ENCODE results near the gene SHC1.

DNA sequence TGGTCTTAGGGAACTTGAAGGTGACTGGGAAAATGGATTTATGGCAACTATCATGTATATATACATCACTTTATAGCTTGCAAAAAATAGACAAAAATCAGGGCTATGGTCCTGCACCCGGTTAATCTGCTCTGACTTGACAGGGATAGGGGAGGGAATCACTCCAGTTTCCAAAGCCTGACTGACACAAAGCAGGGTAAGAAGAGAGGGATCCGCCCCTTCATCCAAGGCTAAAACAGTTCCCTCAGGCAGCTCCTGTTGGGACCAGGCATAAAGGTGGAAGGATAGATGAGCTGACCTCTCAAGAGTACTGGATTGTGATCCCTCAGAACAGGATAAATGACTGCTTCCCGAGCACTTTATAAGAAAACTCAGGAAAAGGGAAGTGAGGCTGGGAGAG lies 16.0 kb downstream of the SHC1 start:
- TF ChIP-seq, protein P1, sequence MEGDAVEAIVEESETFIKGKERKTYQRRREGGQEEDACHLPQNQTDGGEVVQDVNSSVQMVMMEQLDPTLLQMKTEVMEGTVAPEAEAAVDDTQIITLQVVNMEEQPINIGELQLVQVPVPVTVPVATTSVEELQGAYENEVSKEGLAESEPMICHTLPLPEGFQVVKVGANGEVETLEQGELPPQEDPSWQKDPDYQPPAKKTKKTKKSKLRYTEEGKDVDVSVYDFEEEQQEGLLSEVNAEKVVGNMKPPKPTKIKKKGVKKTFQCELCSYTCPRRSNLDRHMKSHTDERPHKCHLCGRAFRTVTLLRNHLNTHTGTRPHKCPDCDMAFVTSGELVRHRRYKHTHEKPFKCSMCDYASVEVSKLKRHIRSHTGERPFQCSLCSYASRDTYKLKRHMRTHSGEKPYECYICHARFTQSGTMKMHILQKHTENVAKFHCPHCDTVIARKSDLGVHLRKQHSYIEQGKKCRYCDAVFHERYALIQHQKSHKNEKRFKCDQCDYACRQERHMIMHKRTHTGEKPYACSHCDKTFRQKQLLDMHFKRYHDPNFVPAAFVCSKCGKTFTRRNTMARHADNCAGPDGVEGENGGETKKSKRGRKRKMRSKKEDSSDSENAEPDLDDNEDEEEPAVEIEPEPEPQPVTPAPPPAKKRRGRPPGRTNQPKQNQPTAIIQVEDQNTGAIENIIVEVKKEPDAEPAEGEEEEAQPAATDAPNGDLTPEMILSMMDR (IDR thresholded peaks at IDR 0.05) = no peak
- TF ChIP-seq TCF7 (CRISPR knock-in tag; IDR thresholded peaks at IDR 0.05; ENCODE audit: low read depth) (no peak), JUN (CRISPR knock-in tag; IDR thresholded peaks at IDR 0.05) (no peak), FOXP1 (CRISPR knock-in tag; IDR thresholded peaks at IDR 0.05; ENCODE audit: borderline replicate concordance) (no peak), ZNF423 (CRISPR knock-in tag; IDR thresholded peaks at IDR 0.05) (no peak), ZNF416 (CRISPR knock-in tag; IDR thresholded peaks at IDR 0.05) (no peak)
- TF ChIP-seq, protein P2, sequence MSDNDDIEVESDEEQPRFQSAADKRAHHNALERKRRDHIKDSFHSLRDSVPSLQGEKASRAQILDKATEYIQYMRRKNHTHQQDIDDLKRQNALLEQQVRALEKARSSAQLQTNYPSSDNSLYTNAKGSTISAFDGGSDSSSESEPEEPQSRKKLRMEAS (CRISPR knock-in tag; IDR thresholded peaks at IDR 0.05) = no peak
- TF ChIP-seq, protein P3, sequence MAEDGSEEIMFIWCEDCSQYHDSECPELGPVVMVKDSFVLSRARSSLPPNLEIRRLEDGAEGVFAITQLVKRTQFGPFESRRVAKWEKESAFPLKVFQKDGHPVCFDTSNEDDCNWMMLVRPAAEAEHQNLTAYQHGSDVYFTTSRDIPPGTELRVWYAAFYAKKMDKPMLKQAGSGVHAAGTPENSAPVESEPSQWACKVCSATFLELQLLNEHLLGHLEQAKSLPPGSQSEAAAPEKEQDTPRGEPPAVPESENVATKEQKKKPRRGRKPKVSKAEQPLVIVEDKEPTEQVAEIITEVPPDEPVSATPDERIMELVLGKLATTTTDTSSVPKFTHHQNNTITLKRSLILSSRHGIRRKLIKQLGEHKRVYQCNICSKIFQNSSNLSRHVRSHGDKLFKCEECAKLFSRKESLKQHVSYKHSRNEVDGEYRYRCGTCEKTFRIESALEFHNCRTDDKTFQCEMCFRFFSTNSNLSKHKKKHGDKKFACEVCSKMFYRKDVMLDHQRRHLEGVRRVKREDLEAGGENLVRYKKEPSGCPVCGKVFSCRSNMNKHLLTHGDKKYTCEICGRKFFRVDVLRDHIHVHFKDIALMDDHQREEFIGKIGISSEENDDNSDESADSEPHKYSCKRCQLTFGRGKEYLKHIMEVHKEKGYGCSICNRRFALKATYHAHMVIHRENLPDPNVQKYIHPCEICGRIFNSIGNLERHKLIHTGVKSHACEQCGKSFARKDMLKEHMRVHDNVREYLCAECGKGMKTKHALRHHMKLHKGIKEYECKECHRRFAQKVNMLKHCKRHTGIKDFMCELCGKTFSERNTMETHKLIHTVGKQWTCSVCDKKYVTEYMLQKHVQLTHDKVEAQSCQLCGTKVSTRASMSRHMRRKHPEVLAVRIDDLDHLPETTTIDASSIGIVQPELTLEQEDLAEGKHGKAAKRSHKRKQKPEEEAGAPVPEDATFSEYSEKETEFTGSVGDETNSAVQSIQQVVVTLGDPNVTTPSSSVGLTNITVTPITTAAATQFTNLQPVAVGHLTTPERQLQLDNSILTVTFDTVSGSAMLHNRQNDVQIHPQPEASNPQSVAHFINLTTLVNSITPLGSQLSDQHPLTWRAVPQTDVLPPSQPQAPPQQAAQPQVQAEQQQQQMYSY (CRISPR knock-in tag; IDR thresholded peaks at IDR 0.05) = no peak
- TF ChIP-seq, protein P4, sequence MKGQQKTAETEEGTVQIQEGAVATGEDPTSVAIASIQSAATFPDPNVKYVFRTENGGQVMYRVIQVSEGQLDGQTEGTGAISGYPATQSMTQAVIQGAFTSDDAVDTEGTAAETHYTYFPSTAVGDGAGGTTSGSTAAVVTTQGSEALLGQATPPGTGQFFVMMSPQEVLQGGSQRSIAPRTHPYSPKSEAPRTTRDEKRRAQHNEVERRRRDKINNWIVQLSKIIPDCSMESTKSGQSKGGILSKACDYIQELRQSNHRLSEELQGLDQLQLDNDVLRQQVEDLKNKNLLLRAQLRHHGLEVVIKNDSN (CRISPR knock-in tag; IDR thresholded peaks at IDR 0.05) = no peak
